HFFc6 (cell line): ENCODE results near the gene PPP1R12B. TPM values are rescaled to one million over a fixed set of nuclear protein-coding genes. Genes with fewer than 3 reads are reported as not detected.
A peak's percentile ranks its signal among the peaks of the same experiment; 100 is the strongest.
"Not testable (repeated sequence)": the region's sequence is repeated elsewhere in the genome, so short reads cannot be mapped to it uniquely, and the experiment has no call there.

Source experiments
- DNase-seq: peaks from one replicate; pipeline ENCODE4 v3.0.0-alpha.2; 2018
- H3K27ac Mint-ChIP-seq: 2 replicates; pipeline ENCODE4 v1.8.0; 2020; ENCODE audit warnings: mild to moderate bottlenecking, mixed read lengths
- H3K27me3 Mint-ChIP-seq: 2 replicates; pipeline ENCODE4 v1.8.0; 2021; ENCODE audit warnings: mild to moderate bottlenecking, moderate library complexity, mixed read lengths; ENCODE audit not compliant: insufficient read depth
- H3K36me3 Mint-ChIP-seq: 2 replicates; pipeline ENCODE4 v1.8.0; 2021; ENCODE audit warnings: low read depth, mixed read lengths
- H3K4me1 Mint-ChIP-seq: 2 replicates; pipeline ENCODE4 v1.8.0; 2020; ENCODE audit warnings: low read depth, mixed read lengths
- H3K4me3 Mint-ChIP-seq: 2 replicates; pipeline ENCODE4 v1.8.0; 2020; ENCODE audit warnings: mild to moderate bottlenecking, moderate library complexity, mixed read lengths
- H3K9me3 Mint-ChIP-seq: 2 replicates; pipeline ENCODE4 v1.8.0; 2020; ENCODE audit warnings: mild to moderate bottlenecking, mixed read lengths
- total RNA-seq, 6 experiments: library from RNA; stranded (reverse); fragmentation: NEBNext Ultra II Directional; extraction: Animal tissue kit (Norgen Biotek cat#: 25700); gene quantifications; 2 replicates in 1 of 6; 3 replicates in 5 of 6; pipeline ENCODE4 v1.2.3, GENCODE V29; 2021
- TF ChIP-seq, protein P1 (sequence below): fragments of 200-600 bp; sonication (generic); IDR thresholded peaks from 2 replicates; pipeline ENCODE4 v1.5.0; 2021; ENCODE audit warnings: antibody characterized with exemption, mild to moderate bottlenecking

The PPP1R12B gene
- total RNA-seq, 6 experiments from 2014 or later = 5.3 to 9.9 (median 6.9) TPM

DNA sequence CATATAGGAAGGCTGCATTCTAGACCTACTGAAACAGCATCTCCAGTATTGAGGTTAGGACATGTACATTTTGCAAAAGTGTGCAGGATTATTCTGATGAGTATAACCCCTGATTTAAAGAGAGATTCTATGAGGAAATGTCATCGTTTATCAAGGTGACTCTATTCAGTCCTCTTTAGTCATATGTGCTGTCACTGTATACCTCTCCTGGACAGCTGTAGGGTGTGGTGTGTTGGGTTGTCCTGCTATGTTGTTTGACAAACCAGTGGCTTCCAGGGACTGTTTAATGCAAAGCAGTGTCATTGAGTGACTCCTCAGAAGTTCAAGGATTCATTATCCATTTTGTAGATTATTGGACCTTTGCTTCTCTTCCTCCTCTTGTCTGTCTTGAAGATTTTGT, 209.2 kb downstream of the PPP1R12B start:
- not testable (repeated sequence) for DNase-seq, H3K27me3 Mint-ChIP-seq, H3K36me3 Mint-ChIP-seq, H3K4me3 Mint-ChIP-seq, H3K27ac Mint-ChIP-seq, H3K9me3 Mint-ChIP-seq
- H3K4me1 Mint-ChIP-seq = peaks cover 14% of the 10 kb centered on the region

DNA sequence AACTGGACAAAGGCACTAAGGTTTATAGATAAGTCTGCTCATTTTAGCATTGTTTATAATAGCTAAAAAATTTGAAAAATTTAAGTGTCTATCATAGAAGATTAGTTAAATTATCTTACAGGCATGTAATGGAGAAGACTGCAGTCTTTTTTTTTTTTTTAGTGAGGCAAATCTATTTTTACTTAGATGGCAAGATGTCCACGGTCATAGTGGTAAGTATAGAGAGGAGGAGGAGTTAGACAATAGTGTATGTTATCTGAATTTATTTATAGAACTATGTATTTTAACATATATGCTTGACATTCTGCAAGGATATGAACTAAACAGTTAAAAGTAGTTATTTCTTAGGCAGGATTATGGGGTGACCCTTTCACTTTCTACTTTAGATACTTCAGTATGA, 212.7 kb downstream of the PPP1R12B start:
- Mint-ChIP-seq H3K4me3 (no peak overlapping the region), H3K27me3 (no peaks in the 10 kb centered on the region), H3K9me3 (no peaks in the 10 kb centered on the region), H3K27ac (no peak overlapping the region), H3K36me3 (no peaks in the 10 kb centered on the region), H3K4me1 (no peaks in the 10 kb centered on the region; the same call in 1 of the 2 replicates)
- TF ChIP-seq, protein P1, sequence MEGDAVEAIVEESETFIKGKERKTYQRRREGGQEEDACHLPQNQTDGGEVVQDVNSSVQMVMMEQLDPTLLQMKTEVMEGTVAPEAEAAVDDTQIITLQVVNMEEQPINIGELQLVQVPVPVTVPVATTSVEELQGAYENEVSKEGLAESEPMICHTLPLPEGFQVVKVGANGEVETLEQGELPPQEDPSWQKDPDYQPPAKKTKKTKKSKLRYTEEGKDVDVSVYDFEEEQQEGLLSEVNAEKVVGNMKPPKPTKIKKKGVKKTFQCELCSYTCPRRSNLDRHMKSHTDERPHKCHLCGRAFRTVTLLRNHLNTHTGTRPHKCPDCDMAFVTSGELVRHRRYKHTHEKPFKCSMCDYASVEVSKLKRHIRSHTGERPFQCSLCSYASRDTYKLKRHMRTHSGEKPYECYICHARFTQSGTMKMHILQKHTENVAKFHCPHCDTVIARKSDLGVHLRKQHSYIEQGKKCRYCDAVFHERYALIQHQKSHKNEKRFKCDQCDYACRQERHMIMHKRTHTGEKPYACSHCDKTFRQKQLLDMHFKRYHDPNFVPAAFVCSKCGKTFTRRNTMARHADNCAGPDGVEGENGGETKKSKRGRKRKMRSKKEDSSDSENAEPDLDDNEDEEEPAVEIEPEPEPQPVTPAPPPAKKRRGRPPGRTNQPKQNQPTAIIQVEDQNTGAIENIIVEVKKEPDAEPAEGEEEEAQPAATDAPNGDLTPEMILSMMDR = no peak
- DNase-seq = no peak

DNA sequence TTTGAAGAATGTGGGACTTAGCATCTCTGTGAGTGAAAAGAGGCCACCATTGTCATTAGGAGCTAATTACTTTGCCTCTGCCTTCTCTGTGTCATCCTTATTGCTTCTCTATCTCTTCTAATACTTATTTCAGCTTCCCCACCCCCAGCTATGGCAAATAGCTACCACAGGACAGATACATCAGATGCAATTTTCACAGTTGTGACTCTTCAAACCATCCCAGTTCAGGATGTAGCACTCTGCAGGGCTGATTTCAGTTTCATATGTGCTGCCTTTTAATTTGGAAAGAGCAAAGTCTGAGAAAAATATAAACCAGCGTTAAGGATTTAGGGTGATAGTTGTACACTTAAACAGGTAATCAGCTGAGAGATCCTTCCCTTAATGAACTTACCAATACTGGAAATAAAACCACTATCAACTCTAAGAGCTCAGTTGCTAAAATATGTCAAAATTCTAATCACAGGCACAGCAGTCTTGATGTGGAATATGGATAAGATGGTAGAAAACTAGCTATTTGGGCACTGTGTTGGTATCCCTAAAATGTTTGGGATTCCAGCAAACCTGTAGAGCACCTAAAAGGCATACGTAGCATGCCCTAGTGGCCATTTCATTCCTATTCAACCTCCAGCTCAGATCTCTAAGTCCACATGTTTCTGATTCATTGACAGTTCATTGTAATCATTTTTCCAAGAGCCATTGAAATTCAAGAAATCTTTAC, 213.4 kb downstream of the PPP1R12B start:
- Mint-ChIP-seq H3K27ac (no peak overlapping the region), H3K9me3 (no peaks in the 10 kb centered on the region), H3K4me1 (peaks cover under 1% of the 10 kb centered on the region), H3K36me3 (no peaks in the 10 kb centered on the region), H3K27me3 (no peaks in the 10 kb centered on the region), H3K4me3 (no peak overlapping the region)
- TF ChIP-seq, protein P1 = peak; percentile 43
- DNase-seq = no peak

DNA sequence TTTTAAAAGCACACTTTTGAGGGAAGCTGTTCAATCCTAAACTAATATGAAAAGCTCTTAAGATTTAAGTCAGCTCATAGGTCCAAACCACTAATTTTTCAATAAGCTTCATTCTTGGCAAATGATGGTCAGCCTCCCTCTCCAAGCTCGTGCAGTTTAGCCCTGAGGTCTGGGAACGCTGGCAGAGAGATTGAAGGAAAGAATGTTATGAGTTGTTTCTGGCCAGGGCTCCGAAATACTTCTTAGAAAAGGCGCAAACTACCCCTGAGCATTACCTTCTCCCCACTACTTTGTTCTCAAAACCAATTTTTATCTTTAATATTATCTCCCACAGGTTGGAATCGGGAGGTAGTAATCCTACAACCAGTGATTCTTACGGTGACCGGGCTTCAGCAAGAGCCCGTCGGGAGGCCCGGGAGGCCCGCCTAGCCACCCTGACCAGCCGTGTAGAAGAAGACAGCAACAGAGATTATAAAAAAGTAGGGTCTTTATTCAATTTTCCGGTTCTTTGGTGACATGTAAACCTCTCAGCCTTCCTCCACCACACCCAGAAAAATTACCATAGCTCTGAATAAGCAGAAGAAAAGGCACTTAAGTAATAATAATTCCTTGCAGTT, 214.1 kb downstream of the PPP1R12B start:
- TF ChIP-seq, protein P1 = no peak
- H3K27me3 Mint-ChIP-seq = no peaks in the 10 kb centered on the region
- peaks cover 7% of the 10 kb centered on the region for H3K4me1 Mint-ChIP-seq
- no peak overlapping the region for H3K4me3 Mint-ChIP-seq
- DNase-seq = no peak
- no peaks in the 10 kb centered on the region for H3K36me3 Mint-ChIP-seq
- no peak overlapping the region for H3K27ac Mint-ChIP-seq
- no peaks in the 10 kb centered on the region for H3K9me3 Mint-ChIP-seq

DNA sequence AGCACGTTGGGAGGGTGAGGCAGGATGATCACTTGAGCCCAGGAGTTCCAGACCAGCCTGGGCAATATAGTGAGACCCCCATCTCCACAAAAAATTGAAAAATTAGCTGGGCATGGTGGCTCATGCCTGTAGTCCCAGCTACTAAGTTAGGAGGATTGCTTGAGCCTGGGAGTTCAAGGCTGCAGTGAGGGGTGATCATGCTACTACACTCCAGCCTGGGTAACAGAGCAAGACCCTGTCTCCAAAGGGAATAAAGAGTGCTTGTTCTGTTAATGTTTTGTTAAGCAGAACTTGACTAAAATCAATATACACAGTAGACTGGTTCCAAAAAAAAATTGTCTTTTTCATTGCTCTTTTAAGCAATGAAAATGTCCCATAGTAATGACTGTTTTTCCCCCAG, 215.3 kb downstream of the PPP1R12B start:
- no peak overlapping the region for H3K4me3 Mint-ChIP-seq
- H3K4me1 Mint-ChIP-seq = peaks cover 20% of the 10 kb centered on the region
- no peak overlapping the region for H3K27ac Mint-ChIP-seq
- DNase-seq = no peak
- no peaks in the 10 kb centered on the region for H3K9me3 Mint-ChIP-seq
- no peaks in the 10 kb centered on the region; the same call in 1 of the 2 replicates for H3K27me3 Mint-ChIP-seq
- no peaks in the 10 kb centered on the region; the same call in 1 of the 2 replicates for H3K36me3 Mint-ChIP-seq
- TF ChIP-seq, protein P1 = no peak

DNA sequence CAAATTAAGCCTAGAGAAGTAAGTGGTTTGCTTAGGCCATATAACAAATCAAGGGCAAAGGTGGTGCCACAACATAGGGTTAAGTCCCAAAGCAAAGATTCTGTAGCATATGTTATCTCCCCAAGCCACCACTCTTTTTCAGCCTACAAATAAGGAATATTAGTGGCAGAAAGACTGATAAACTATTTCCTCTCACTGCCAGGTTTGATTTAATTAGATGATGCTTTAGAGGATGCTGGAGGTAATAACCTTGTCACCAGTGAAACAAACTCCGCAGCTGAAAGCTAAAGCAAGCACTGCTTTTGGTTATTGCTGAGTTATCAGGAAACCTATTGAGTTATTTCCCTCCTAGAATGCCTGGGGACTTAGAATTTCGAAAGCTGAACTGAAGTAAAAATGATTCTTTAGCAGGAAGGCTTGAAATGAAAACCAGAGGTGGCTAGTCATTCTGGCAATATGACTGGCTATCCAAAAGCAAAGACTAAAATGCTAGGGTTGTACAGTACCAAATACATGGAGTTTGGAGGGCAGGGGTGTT, 216.5 kb downstream of the PPP1R12B start:
- no peak overlapping the region for H3K27ac Mint-ChIP-seq
- H3K27me3 Mint-ChIP-seq = no peaks in the 10 kb centered on the region; the same call in 1 of the 2 replicates
- H3K36me3 Mint-ChIP-seq = no peaks in the 10 kb centered on the region; the same call in 1 of the 2 replicates
- DNase-seq = no peak
- no peak overlapping the region for H3K4me3 Mint-ChIP-seq
- TF ChIP-seq, protein P1 = no peak
- peaks cover 31% of the 10 kb centered on the region for H3K4me1 Mint-ChIP-seq
- no peaks in the 10 kb centered on the region for H3K9me3 Mint-ChIP-seq
